ENCODE results near the gene CTSW. TPM values are rescaled to one million over a fixed set of nuclear protein-coding genes. Genes with fewer than 3 reads are reported as not detected.
"Not testable (repeated sequence)": the region's sequence is repeated elsewhere in the genome, so short reads cannot be mapped to it uniquely, and the experiment has no call there.

CTSW gene
- total RNA-seq, 2 donors from 2014 or later: 0.33 to 0.78 TPM

GRCh38 chr11:65891219-65892136, 11.8 kb downstream of the CTSW start:
- intact Hi-C loops (cut with DNase I): no loop called here
- ATAC-seq (no peak), DNase-seq (no peak)

GRCh38 chr11:65892137-65892540, 12.5 kb downstream of the CTSW start:
- H3K4me3 ChIP-seq; intact Hi-C loops (cut with DNase I); DNase-seq; H3K36me3 ChIP-seq (replicated peaks in 1 of 2; ENCODE audit: insufficient read depth in 1 of 2, low read depth in 2 of 2); H3K27me3 ChIP-seq; ATAC-seq; H3K9me3 ChIP-seq: not testable (repeated sequence)
- 84% methylated on average over 5 of the region's 5 CpGs; no CpG with 5 or more reads in 1 of the 2 donors for WGBS, 2 donors
- Histone ChIP-seq H3K27ac (peak overlapping the region in 3 of 4 donors; percentile 0 to 85 (median 24)), H3K4me1 (peaks cover 43% of the 10 kb centered on the region)

More at GRCh38 chr11:65891219-65892136, 11.8 kb downstream of the CTSW start:
- Histone ChIP-seq H3K4me1 (peaks cover 46% of the 10 kb centered on the region), H3K36me3 (replicated peaks in 1 of 2; ENCODE audit: insufficient read depth in 1 of 2, low read depth in 2 of 2) (no peaks in the 10 kb centered on the region), H3K27me3 (no peaks in the 10 kb centered on the region), H3K9me3 (no peaks in the 10 kb centered on the region), H3K4me3 (peak overlapping the region; percentile 3 to 58), H3K27ac (peak overlapping the region; percentile 0 to 91 (median 87))
- WGBS, 2 donors: 18 to 45% methylated on average over 13 to 55 of the region's 57 CpGs
- TF ChIP-seq POLR2A (IDR thresholded peaks at IDR 0.05) (peak in 2 of 3 donors; percentile 16 to 23), CTCF (IDR thresholded peaks at IDR 0.05) (no peak)

- WGBS, 2 donors: 78 to 84% methylated on average over 9 to 10 of the region's 10 CpGs
- no peak for DNase-seq
- H3K9me3 ChIP-seq: no peaks in the 10 kb centered on the region
- TF ChIP-seq POLR2A (IDR thresholded peaks at IDR 0.05) (no peak), CTCF (IDR thresholded peaks at IDR 0.05) (no peak)
- H3K36me3 ChIP-seq (replicated peaks in 1 of 2; ENCODE audit: insufficient read depth in 1 of 2, low read depth in 2 of 2): no peaks in the 10 kb centered on the region
- intact Hi-C loops (cut with DNase I): no loop called here
- H3K27ac ChIP-seq: peak overlapping the region in 2 of 4 donors; percentile 24 to 85
- no peaks in the 10 kb centered on the region for H3K27me3 ChIP-seq
- no peak overlapping the region for H3K4me3 ChIP-seq
- peaks cover 36% of the 10 kb centered on the region for H3K4me1 ChIP-seq
- ATAC-seq: no peak
These were observed 13.2 kb downstream of the CTSW start for GRCh38 chr11:65892661-65893317.

- Histone ChIP-seq H3K4me3 (no peak overlapping the region), H3K9me3 (no peaks in the 10 kb centered on the region), H3K27ac (peak overlapping the region in 2 of 4 donors; percentile 39 to 55), H3K27me3 (peaks cover 0 to 1% of the 10 kb centered on the region in 2 donors), H3K36me3 (replicated peaks in 1 of 2; ENCODE audit: insufficient read depth in 1 of 2, low read depth in 2 of 2) (no peaks in the 10 kb centered on the region), H3K4me1 (peaks cover 32% of the 10 kb centered on the region)
- ATAC-seq (no peak), DNase-seq (no peak)
- TF ChIP-seq CTCF (IDR thresholded peaks at IDR 0.05) (no peak), POLR2A (IDR thresholded peaks at IDR 0.05) (peak in 1 of 3 donors; percentile 18)
- intact Hi-C loops (cut with DNase I): no loop called here
- WGBS, 2 donors: 73 to 89% methylated on average over 7 to 16 of the region's 16 CpGs
These were observed 14.5 kb downstream of the CTSW start for GRCh38 chr11:65894034-65894591.

- peaks cover 32% of the 10 kb centered on the region for H3K4me1 ChIP-seq
- 82 to 86% methylated on average over 5 of the region's 5 CpGs for WGBS, 2 donors
- DNase-seq: no peak
- peaks cover 0 to 11% of the 10 kb centered on the region in 2 donors for H3K27me3 ChIP-seq
- no peaks in the 10 kb centered on the region for H3K9me3 ChIP-seq
- intact Hi-C loops (cut with DNase I): no loop called here
- TF ChIP-seq POLR2A (IDR thresholded peaks at IDR 0.05): no peak
- no peak for TF ChIP-seq CTCF (IDR thresholded peaks at IDR 0.05)
- H3K4me3 ChIP-seq: no peak overlapping the region
- H3K27ac ChIP-seq: no peak overlapping the region
- no peak for ATAC-seq
- no peaks in the 10 kb centered on the region for H3K36me3 ChIP-seq (replicated peaks in 1 of 2; ENCODE audit: insufficient read depth in 1 of 2, low read depth in 2 of 2)
These were observed 15.9 kb downstream of the CTSW start for GRCh38 chr11:65895482-65895981.
